Endothelial cell of umbilical vein (primary cell): ENCODE measurements around the gene RASD2. TPM values are rescaled to one million over a fixed set of nuclear protein-coding genes. Genes with fewer than 3 reads are reported as not detected.

Source experiments
- BruUV-seq: library from RNA; stranded (reverse); fragments of 400-500 nt; replicated peaks from 2 replicates; lab custom pipeline; 2021; lab: Mats Ljungman, UMichigan
- CTCF ChIA-PET: fragments of 300-600, 350-600 bp; sonication (Branson Sonifier 250); formaldehyde crosslinking; loops from one replicate; lab custom pipeline; 2021; ENCODE audit warnings: antibody characterized with exemption, inconsistent platforms; lab: Charles Lee
- POLR2A ChIA-PET: fragments of 300-600, 350-600 bp; sonication (Branson Sonifier 250); formaldehyde crosslinking; loops from one replicate; lab custom pipeline; 2021; ENCODE audit warnings: antibody characterized with exemption, inconsistent platforms; lab: Charles Lee
- DNase-seq: peaks from one replicate; pipeline ENCODE4 v3.0.0-alpha.2; 2011; ENCODE audit warnings: low read depth, low spot score
- FAIRE-seq: peaks from 2 replicates; lab custom pipeline; 2011; peaks lifted over from hg19 to GRCh38; lab: Jason Lieb, UNC
- H2AFZ ChIP-seq: 2 replicates; pipeline ENCODE4 v1.6.0; 2012; ENCODE audit warnings: low read depth, low read length, control low read depth, inconsistent platforms
- H3K27ac ChIP-seq: 2 replicates; pipeline ENCODE4 v1.5.1; 2011; ENCODE audit warnings: low read depth, mild to moderate bottlenecking, control low read depth, low read length, moderate library complexity; ENCODE audit not compliant: insufficient read depth
- H3K27me3 ChIP-seq, 2 experiments: 2 replicates each; pipeline versions ENCODE4 v1.6.0 to v1.6.1; 2011; ENCODE audit warnings: low read length in 2 of 2, mixed read lengths in 1 of 2; ENCODE audit not compliant: control insufficient read depth in 2 of 2, insufficient read depth in 2 of 2
- H3K36me3 ChIP-seq, 2 experiments: 2 replicates in 1 of 2; 3 replicates in 1 of 2; pipeline ENCODE4 v1.5.1; 2011; ENCODE audit warnings: low read length in 2 of 2, mild to moderate bottlenecking in 1 of 2, moderate library complexity in 1 of 2; ENCODE audit not compliant: control insufficient read depth in 2 of 2, insufficient read depth in 2 of 2; ENCODE audit errors: extremely low read depth in 1 of 2
- H3K4me1 ChIP-seq: 3 replicates; pipeline ENCODE4 v1.5.1; 2011; ENCODE audit warnings: mild to moderate bottlenecking, low read length; ENCODE audit not compliant: control insufficient read depth, insufficient read depth; ENCODE audit errors: extremely low read depth
- H3K4me2 ChIP-seq: 2 replicates; pipeline ENCODE4 v1.6.1; 2011; ENCODE audit warnings: low read length, control low read depth, mixed read lengths; ENCODE audit not compliant: insufficient read depth
- H3K4me3 ChIP-seq, 3 experiments: fragments of 200-600 bp in 1 of 3; sonication (generic), shearing (Covaris generic) in 1 of 3; replicated peaks in 1 of 3; 2 replicates each; pipeline ENCODE4 v1.5.1; 2011 to 2016; ENCODE audit warnings: control low read depth in 3 of 3, low read length in 3 of 3, mild to moderate bottlenecking in 2 of 3, inconsistent platforms in 1 of 3, low read depth in 1 of 3, moderate library complexity in 1 of 3; ENCODE audit not compliant: insufficient read depth in 1 of 3
- H3K79me2 ChIP-seq: 2 replicates; pipeline ENCODE4 v1.6.0; 2012; ENCODE audit warnings: low read length, inconsistent platforms; ENCODE audit not compliant: control insufficient read depth, insufficient read depth
- H3K9ac ChIP-seq: replicated peaks from 2 replicates; pipeline ENCODE3; 2011; ENCODE audit warnings: low read length, control low read depth; ENCODE audit not compliant: insufficient read depth; ENCODE audit errors: extremely low read depth
- H3K9me1 ChIP-seq: replicated peaks from 3 replicates; pipeline ENCODE4 v1.6.0; 2011; ENCODE audit warnings: mild to moderate bottlenecking, low read length; ENCODE audit not compliant: control insufficient read depth, insufficient read depth; ENCODE audit errors: extremely low read depth
- H3K9me3 ChIP-seq: replicated peaks from 2 replicates; pipeline ENCODE4 v1.5.1; 2012; ENCODE audit warnings: low read length, inconsistent platforms; ENCODE audit not compliant: control insufficient read depth, insufficient read depth
- H4K20me1 ChIP-seq: replicated peaks from 2 replicates; pipeline ENCODE3; 2011; ENCODE audit warnings: mild to moderate bottlenecking, low read length; ENCODE audit not compliant: control insufficient read depth, insufficient read depth; ENCODE audit errors: extremely low read depth
- EZH2 ChIP-seq: IDR thresholded peaks from 2 replicates; pipeline ENCODE4 v1.6.1; 2012; ENCODE audit warnings: borderline replicate concordance, low read depth, mild to moderate bottlenecking, moderate library complexity, low read length, inconsistent platforms; ENCODE audit not compliant: severe bottlenecking
- FOS ChIP-seq: IDR thresholded peaks from 2 replicates; pipeline ENCODE4 v1.6.1; 2011; ENCODE audit warnings: mild to moderate bottlenecking, low read length, moderate library complexity, borderline replicate concordance; ENCODE audit not compliant: insufficient read depth
- GATA2 ChIP-seq: IDR thresholded peaks from 2 replicates; pipeline ENCODE4 v1.7.0; 2011; ENCODE audit warnings: low read depth, mild to moderate bottlenecking, moderate library complexity, mixed read lengths, low read length; ENCODE audit not compliant: insufficient read length, insufficient read depth
- JUN ChIP-seq: IDR thresholded peaks from 2 replicates; pipeline ENCODE4 v1.6.1; 2011; ENCODE audit warnings: borderline replicate concordance, low read depth; ENCODE audit not compliant: insufficient read length, insufficient read depth
- MAX ChIP-seq: IDR thresholded peaks from 2 replicates; pipeline ENCODE4 v1.6.1; 2011; ENCODE audit not compliant: insufficient read depth, insufficient read length
- MYC ChIP-seq: IDR thresholded peaks from one replicate; pipeline ENCODE4 v1.6.1; 2011; ENCODE audit warnings: mild to moderate bottlenecking, low read depth, low read length
- POLR2A ChIP-seq: IDR thresholded peaks from 2 replicates; pipeline ENCODE4 v1.6.1; 2012; ENCODE audit warnings: low read depth, mild to moderate bottlenecking, control low read depth, low read length
- POLR2AphosphoS5 ChIP-seq: IDR thresholded peaks from 2 replicates; pipeline ENCODE4 v1.6.1; 2012; ENCODE audit warnings: low read depth, mild to moderate bottlenecking, control low read depth, low read length, moderate library complexity; ENCODE audit not compliant: insufficient read depth
- dilution Hi-C: fragments of 300-500 bp; cut with MboI; formaldehyde crosslinking; loops from one replicate; pipeline ENCODE4 v1.15.0; 2019; ENCODE audit warnings: low sequenced_read_pairs; ENCODE audit not compliant: extremely low pct_ligation_motif_present
- intact Hi-C: fragments of 100-400 bp; cut with micrococcal nuclease; formaldehyde crosslinking; loops from one replicate; pipeline ENCODE4 v1.10.0; 2022
- polyA plus RNA-seq, 4 experiments: library from polyadenylated mRNA; depleted of rRNA in 3 of 4; stranded (reverse) in 3 of 4; unstranded in 1 of 4; fragments of >200 nt; gene quantifications; 2 replicates each; pipeline versions ENCODE4 v1.2.1 to v1.2.3, GENCODE V29; 2011 to 2012; ENCODE audit warnings: missing spikeins in 1 of 4
- total RNA-seq: library from RNA; stranded (reverse); gene quantifications from 2 replicates; pipeline ENCODE4 v1.2.3, GENCODE V29; 2021
- TF ChIP-seq, protein P1 (sequence below), 2 donors: IDR thresholded peaks; 1 replicate in 1 of 2; 2 replicates in 1 of 2; pipeline ENCODE4 v1.5.1; 2011; ENCODE audit warnings: low read length in 2 of 2, mild to moderate bottlenecking in 2 of 2, moderate library complexity in 2 of 2, control low read depth in 1 of 2, inconsistent platforms in 1 of 2, low read depth in 1 of 2; ENCODE audit not compliant: insufficient read depth in 1 of 2; ENCODE audit errors: extremely low read depth in 1 of 2

RASD2 gene
- total and polyA plus RNA-seq, 2 donors (not counting 3 experiments of a cell fraction or from before 2014, with no cell fraction given) = not detected

DNA sequence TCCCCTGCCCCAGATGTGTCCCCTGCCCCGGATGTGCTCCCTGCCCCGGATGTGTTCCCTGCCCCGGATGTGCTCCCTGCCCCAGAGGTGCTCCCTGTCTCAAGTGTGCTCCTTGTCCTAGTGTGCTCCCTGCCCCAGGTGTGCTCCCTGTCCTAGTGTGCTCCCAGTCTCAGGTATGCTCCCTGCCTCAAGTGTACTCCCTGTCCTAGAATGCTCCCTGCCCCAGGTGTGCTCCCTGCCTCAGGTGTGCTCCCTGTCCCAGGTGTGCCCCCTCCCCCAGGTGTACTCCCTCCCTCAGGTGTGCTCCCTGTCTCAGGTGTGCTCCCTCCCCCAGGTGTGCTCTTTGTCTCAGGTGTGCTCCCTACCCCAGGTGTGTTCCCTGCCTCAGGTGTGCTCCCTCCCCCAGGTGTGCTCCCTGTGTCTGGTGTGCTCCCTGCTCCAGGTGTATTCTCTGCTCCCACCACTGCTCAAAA is 48.7 kb upstream of the RASD2 start:
- no peak overlapping the region for H2AFZ ChIP-seq
- no peak for TF ChIP-seq MYC
- TF ChIP-seq POLR2A = no peak
- TF ChIP-seq MAX = no peak
- no peak for TF ChIP-seq EZH2
- no peak for TF ChIP-seq POLR2AphosphoS5
- TF ChIP-seq, protein P1, sequence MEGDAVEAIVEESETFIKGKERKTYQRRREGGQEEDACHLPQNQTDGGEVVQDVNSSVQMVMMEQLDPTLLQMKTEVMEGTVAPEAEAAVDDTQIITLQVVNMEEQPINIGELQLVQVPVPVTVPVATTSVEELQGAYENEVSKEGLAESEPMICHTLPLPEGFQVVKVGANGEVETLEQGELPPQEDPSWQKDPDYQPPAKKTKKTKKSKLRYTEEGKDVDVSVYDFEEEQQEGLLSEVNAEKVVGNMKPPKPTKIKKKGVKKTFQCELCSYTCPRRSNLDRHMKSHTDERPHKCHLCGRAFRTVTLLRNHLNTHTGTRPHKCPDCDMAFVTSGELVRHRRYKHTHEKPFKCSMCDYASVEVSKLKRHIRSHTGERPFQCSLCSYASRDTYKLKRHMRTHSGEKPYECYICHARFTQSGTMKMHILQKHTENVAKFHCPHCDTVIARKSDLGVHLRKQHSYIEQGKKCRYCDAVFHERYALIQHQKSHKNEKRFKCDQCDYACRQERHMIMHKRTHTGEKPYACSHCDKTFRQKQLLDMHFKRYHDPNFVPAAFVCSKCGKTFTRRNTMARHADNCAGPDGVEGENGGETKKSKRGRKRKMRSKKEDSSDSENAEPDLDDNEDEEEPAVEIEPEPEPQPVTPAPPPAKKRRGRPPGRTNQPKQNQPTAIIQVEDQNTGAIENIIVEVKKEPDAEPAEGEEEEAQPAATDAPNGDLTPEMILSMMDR (IDR thresholded peaks at IDR 0.05; ENCODE audit: extremely low read depth in 1 of 2, insufficient read depth in 1 of 2, low read depth in 1 of 2, low read length in 2 of 2) = no peak
- no peak for TF ChIP-seq GATA2
- TF ChIP-seq FOS = no peak
- TF ChIP-seq JUN = no peak
- POLR2A ChIA-PET = no interaction called here
- dilution Hi-C loops (no loop called here), intact Hi-C loops (no loop called here)
- no peaks in the 10 kb centered on the region for H3K4me1 ChIP-seq
- no TSS peak for BruUV-seq
- FAIRE-seq = no peak
- H3K36me3 ChIP-seq = no peaks in the 10 kb centered on the region
- H3K4me3 ChIP-seq = no peak overlapping the region
- H4K20me1 ChIP-seq = no peaks in the 10 kb centered on the region
- CTCF ChIA-PET = no interaction called here
- no peaks in the 10 kb centered on the region for H3K79me2 ChIP-seq
- H3K4me2 ChIP-seq = no peak overlapping the region
- peaks cover 1 to 4% of the 10 kb centered on the region in 2 experiments for H3K27me3 ChIP-seq
- no peak overlapping the region for H3K9ac ChIP-seq
- DNase-seq = no peak
- no peak overlapping the region for H3K27ac ChIP-seq
- no peaks in the 10 kb centered on the region for H3K9me1 ChIP-seq
- no peaks in the 10 kb centered on the region for H3K9me3 ChIP-seq
